HCT116 (cell line): ENCODE data around the gene ITPR2.

Experiments used
- EGR1 ChIP-seq: IDR thresholded peaks from 2 replicates; pipeline ENCODE4 v1.6.1; 2012; ENCODE audit warnings: low read depth
- EZH2 ChIP-seq: fragments of 200-600 bp; sonication (generic); IDR thresholded peaks from 2 replicates; pipeline ENCODE4 v1.6.1; 2017; ENCODE audit warnings: antibody characterized with exemption, mixed run types
- EZH2phosphoT487 ChIP-seq: fragments of 200-600 bp; IDR thresholded peaks from 2 replicates; pipeline ENCODE4 v1.6.1; 2018; ENCODE audit warnings: antibody characterized with exemption, borderline replicate concordance
- JUND ChIP-seq: IDR thresholded peaks from 2 replicates; pipeline ENCODE4 v1.6.1; 2012
- MAX ChIP-seq: IDR thresholded peaks from 2 replicates; pipeline ENCODE4 v1.6.1; 2012
- POLR2A ChIP-seq: IDR thresholded peaks from 2 replicates; pipeline ENCODE4 v1.7.0; 2011; ENCODE audit warnings: borderline replicate concordance; ENCODE audit not compliant: insufficient read depth, insufficient read length; ENCODE audit errors: extremely low read depth
- POLR2AphosphoS5 ChIP-seq: IDR thresholded peaks from 2 replicates; pipeline ENCODE4 v1.6.1; 2011; ENCODE audit warnings: mild to moderate bottlenecking, low read depth, low read length, moderate library complexity
- REST ChIP-seq: IDR thresholded peaks from 2 replicates; pipeline ENCODE4 v1.6.1; 2012; ENCODE audit warnings: low read depth
- SP1 ChIP-seq: IDR thresholded peaks from 2 replicates; pipeline ENCODE4 v1.6.1; 2012; ENCODE audit warnings: low read depth
- SRF ChIP-seq: IDR thresholded peaks from 2 replicates; pipeline ENCODE4 v1.6.1; 2012; ENCODE audit warnings: low read depth
- YY1 ChIP-seq: IDR thresholded peaks from 2 replicates; pipeline ENCODE4 v1.6.1; 2011; ENCODE audit warnings: low read length, low read depth, moderate library complexity, mild to moderate bottlenecking; ENCODE audit not compliant: insufficient replicate concordance; ENCODE audit errors: extremely low read depth
- TF ChIP-seq, protein P1 (sequence below), 3 experiments: fragments of 200-600 bp in 1 of 3; sonication (generic) in 1 of 3; IDR thresholded peaks in 2 of 3; conservative IDR thresholded peaks in 1 of 3; 2 replicates each; pipeline ENCODE4 v1.5.1; 2012 to 2017; ENCODE audit warnings: low read depth in 2 of 3, low read length in 2 of 3, antibody characterized with exemption in 1 of 3, borderline replicate concordance in 1 of 3, control low read depth in 1 of 3, mild to moderate bottlenecking in 1 of 3, mixed read lengths in 1 of 3, mixed run types in 1 of 3, moderate library complexity in 1 of 3; ENCODE audit not compliant: insufficient read depth in 1 of 3

GRCh38 chr12:26331960-26332359 is 501.0 kb downstream of the ITPR2 start:
- TF ChIP-seq EZH2phosphoT487 (no peak), EZH2 (no peak), POLR2AphosphoS5 (no peak), POLR2A (no peak), MAX (no peak), YY1 (no peak), JUND (no peak), SP1 (no peak), EGR1 (no peak), SRF (no peak), REST (no peak)
- TF ChIP-seq, protein P1, sequence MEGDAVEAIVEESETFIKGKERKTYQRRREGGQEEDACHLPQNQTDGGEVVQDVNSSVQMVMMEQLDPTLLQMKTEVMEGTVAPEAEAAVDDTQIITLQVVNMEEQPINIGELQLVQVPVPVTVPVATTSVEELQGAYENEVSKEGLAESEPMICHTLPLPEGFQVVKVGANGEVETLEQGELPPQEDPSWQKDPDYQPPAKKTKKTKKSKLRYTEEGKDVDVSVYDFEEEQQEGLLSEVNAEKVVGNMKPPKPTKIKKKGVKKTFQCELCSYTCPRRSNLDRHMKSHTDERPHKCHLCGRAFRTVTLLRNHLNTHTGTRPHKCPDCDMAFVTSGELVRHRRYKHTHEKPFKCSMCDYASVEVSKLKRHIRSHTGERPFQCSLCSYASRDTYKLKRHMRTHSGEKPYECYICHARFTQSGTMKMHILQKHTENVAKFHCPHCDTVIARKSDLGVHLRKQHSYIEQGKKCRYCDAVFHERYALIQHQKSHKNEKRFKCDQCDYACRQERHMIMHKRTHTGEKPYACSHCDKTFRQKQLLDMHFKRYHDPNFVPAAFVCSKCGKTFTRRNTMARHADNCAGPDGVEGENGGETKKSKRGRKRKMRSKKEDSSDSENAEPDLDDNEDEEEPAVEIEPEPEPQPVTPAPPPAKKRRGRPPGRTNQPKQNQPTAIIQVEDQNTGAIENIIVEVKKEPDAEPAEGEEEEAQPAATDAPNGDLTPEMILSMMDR (IDR thresholded peaks at IDR 0.05 in 2 of 3, conservative IDR thresholded peaks at IDR 0.05 in 1 of 3; ENCODE audit: borderline replicate concordance in 1 of 3, insufficient read depth in 1 of 3, low read depth in 2 of 3, low read length in 2 of 3), result no peak
